ENCODE results near the gene CCL7.

CCL7 gene

DNA sequence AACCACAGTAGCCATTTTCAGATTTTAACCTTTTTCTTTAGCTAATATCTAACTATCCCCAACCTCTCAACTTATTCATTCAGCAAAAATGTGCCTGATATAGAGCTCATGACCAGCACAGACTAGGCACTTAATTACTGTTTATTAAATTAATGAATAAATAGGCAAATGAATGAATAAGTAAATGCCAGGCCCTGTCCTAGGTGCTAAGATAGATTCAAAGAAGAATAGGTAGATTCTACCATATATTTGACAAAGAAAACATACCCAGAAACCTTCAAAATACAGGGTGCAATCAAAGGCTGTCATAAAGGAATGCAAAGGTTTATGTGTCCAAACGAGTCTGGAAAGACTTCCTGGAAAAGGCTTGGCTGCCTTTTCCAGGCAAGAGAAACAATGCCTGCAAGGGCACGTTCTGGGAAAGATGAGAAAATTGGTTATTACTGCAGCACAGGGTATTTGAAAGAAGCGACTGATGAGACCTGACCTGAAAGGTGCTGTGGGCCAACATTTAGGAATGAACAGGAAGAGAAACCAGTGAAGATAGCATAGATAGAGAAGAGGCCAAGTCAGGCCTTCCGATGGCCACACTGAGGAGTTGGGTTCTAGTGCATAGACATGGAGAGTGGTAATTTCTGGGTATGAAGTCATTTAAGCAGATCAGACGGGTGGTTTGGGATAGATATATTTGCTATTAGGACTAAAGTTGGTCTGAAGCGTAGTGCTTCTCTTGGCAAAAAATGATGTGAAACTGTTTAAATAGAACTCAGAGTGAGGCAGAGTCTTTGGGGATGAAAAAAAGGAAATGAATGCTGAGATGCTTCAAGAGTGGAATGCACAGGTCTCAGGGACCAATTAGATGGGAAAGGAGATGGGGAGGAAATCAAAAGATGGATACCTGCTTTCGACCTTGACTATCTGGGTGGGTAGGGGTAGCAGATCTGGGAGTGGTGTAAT, 26.4 kb upstream of the CCL7 start:
- TF ChIP-seq SIN3A (IDR thresholded peaks at IDR 0.05; ENCODE audit: borderline replicate concordance, insufficient read depth, low read length) (no peak), FOXP2 (optimal IDR thresholded peaks at IDR 0.05; ENCODE audit: borderline replicate concordance, extremely low read depth, extremely low read length, insufficient read depth) (no peak), POLR2AphosphoS5 (IDR thresholded peaks at IDR 0.05; ENCODE audit: low read depth, low read length) (no peak), TAF1 (IDR thresholded peaks at IDR 0.05; ENCODE audit: borderline replicate concordance, insufficient read depth, low read length) (no peak)
- TF ChIP-seq, protein P1, sequence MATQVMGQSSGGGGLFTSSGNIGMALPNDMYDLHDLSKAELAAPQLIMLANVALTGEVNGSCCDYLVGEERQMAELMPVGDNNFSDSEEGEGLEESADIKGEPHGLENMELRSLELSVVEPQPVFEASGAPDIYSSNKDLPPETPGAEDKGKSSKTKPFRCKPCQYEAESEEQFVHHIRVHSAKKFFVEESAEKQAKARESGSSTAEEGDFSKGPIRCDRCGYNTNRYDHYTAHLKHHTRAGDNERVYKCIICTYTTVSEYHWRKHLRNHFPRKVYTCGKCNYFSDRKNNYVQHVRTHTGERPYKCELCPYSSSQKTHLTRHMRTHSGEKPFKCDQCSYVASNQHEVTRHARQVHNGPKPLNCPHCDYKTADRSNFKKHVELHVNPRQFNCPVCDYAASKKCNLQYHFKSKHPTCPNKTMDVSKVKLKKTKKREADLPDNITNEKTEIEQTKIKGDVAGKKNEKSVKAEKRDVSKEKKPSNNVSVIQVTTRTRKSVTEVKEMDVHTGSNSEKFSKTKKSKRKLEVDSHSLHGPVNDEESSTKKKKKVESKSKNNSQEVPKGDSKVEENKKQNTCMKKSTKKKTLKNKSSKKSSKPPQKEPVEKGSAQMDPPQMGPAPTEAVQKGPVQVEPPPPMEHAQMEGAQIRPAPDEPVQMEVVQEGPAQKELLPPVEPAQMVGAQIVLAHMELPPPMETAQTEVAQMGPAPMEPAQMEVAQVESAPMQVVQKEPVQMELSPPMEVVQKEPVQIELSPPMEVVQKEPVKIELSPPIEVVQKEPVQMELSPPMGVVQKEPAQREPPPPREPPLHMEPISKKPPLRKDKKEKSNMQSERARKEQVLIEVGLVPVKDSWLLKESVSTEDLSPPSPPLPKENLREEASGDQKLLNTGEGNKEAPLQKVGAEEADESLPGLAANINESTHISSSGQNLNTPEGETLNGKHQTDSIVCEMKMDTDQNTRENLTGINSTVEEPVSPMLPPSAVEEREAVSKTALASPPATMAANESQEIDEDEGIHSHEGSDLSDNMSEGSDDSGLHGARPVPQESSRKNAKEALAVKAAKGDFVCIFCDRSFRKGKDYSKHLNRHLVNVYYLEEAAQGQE (IDR thresholded peaks at IDR 0.05; ENCODE audit: insufficient read depth in 1 of 2, low read depth in 2 of 2, low read length in 2 of 2): no peak

DNA sequence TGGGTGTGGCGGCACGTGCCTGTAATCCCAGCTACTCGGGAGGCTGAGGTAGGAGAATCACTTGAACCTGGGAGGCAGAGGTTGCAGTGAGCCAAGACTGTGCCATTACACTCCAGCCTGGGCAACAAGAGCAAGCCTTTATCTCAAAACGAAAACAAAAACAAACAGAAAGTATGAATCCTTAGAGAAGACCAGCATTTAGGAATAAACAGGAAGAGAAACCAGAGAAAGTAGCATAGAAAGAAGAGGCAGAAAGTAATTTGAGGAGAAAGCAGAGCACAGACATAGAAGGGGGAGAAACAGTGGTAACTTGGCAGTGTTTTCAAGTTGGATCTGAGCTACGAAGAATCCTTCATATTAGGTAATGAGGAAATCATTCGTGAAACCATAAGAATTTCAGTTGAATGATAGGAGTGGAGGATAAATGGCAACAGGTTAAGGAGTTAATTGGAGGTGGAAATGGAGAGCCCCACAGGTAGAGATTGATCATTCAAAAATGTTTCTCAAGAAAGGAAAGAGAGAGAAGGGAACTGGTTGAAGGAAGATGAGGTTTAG, 24.6 kb upstream of the CCL7 start:
- TF ChIP-seq TAF1 (IDR thresholded peaks at IDR 0.05; ENCODE audit: borderline replicate concordance, insufficient read depth, low read length): no peak
- TF ChIP-seq, protein P1 (IDR thresholded peaks at IDR 0.05; ENCODE audit: insufficient read depth in 1 of 2, low read depth in 2 of 2, low read length in 2 of 2): no peak
- no peak for TF ChIP-seq POLR2AphosphoS5 (IDR thresholded peaks at IDR 0.05; ENCODE audit: low read depth, low read length)
- no peak for TF ChIP-seq SIN3A (IDR thresholded peaks at IDR 0.05; ENCODE audit: borderline replicate concordance, insufficient read depth, low read length)
- no peak for TF ChIP-seq FOXP2 (optimal IDR thresholded peaks at IDR 0.05; ENCODE audit: borderline replicate concordance, extremely low read depth, extremely low read length, insufficient read depth)

DNA sequence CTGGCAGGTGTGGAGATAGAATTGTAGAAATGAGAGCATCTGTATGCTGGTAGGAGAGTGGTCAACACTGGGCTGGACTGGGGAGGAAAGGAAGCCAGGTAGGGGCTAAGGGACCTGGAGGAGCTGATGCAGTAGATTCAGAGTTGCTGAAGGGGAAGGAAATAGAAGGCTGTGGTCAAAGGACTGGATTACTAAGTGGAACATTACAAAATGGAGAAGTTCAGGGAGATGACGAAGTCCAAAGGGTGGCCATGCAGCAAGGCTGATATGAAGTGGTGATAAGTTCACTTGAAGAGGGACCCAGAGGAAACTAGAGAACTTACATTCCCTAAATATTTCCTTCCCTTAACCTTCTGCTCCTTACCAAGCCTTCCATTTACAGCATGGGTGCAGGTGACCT, 23.6 kb upstream of the CCL7 start:
- no peak for TF ChIP-seq SIN3A (IDR thresholded peaks at IDR 0.05; ENCODE audit: borderline replicate concordance, insufficient read depth, low read length)
- no peak for TF ChIP-seq POLR2AphosphoS5 (IDR thresholded peaks at IDR 0.05; ENCODE audit: low read depth, low read length)
- no peak for TF ChIP-seq TAF1 (IDR thresholded peaks at IDR 0.05; ENCODE audit: borderline replicate concordance, insufficient read depth, low read length)
- TF ChIP-seq, protein P1 (IDR thresholded peaks at IDR 0.05; ENCODE audit: insufficient read depth in 1 of 2, low read depth in 2 of 2, low read length in 2 of 2): no peak
- TF ChIP-seq FOXP2 (optimal IDR thresholded peaks at IDR 0.05; ENCODE audit: borderline replicate concordance, extremely low read depth, extremely low read length, insufficient read depth): no peak

DNA sequence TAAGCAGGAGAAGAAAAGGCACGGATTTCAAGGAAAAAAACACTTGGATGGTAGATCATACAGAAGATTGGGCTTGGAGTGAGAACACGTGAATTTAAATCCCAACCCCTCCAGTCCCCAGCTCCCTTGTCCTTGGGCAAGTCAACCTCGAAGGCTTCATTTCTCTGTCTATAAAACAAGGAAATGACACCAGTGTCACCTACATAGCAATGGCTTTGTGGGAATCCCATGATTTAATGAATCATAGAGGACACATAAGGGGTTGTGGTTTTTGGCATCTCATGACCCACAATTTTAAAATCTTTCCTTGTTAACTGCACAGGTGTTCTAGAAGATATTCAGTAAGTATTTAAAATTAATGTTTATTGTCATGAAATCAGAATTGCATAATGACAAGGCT, 23.1 kb upstream of the CCL7 start:
- TF ChIP-seq POLR2AphosphoS5 (IDR thresholded peaks at IDR 0.05; ENCODE audit: low read depth, low read length): no peak
- TF ChIP-seq SIN3A (IDR thresholded peaks at IDR 0.05; ENCODE audit: borderline replicate concordance, insufficient read depth, low read length): no peak

DNA sequence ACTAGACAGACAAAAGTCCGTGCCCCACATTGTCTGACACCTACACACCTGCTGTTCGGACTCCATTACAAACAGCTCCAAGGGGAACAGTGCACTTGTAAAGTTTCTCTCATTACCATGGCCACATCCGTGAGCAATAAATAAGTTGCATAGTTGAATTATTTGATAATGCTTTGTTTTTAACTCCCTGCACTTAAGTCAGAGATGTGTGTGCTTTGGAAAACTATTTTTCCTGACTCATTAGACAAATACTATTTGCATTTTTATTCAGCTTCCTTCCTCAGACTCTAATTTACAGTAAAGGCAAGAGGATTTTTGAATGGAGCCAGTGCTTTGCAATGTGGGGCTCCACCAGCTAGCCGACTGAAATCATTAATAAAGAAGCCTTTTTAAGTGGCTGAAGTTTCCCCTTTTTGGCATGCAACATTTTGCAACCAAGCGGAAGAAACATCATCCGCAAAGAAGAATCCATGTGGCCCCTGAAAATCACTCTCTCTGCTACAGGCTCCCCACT, 21.5 kb upstream of the CCL7 start:
- TF ChIP-seq SIN3A (IDR thresholded peaks at IDR 0.05; ENCODE audit: borderline replicate concordance, insufficient read depth, low read length): no peak
- TF ChIP-seq, protein P1 (IDR thresholded peaks at IDR 0.05; ENCODE audit: insufficient read depth in 1 of 2, low read depth in 2 of 2, low read length in 2 of 2): no peak
- TF ChIP-seq TAF1 (IDR thresholded peaks at IDR 0.05; ENCODE audit: borderline replicate concordance, insufficient read depth, low read length): no peak
- TF ChIP-seq POLR2AphosphoS5 (IDR thresholded peaks at IDR 0.05; ENCODE audit: low read depth, low read length): no peak
- TF ChIP-seq FOXP2 (optimal IDR thresholded peaks at IDR 0.05; ENCODE audit: borderline replicate concordance, extremely low read depth, extremely low read length, insufficient read depth): no peak
